K562 (cell line): Measurements from ENCODE around the gene SGMS1. TPM values are rescaled to one million over a fixed set of nuclear protein-coding genes. Genes with fewer than 3 reads are reported as not detected.

Experiments used
- BCOR ChIP-seq: fragments of 450-650 bp; IDR thresholded peaks from 2 replicates; pipeline ENCODE4 v1.6.1; 2016
- CAMTA2 ChIP-seq: fragments of 250-450 bp; sonication (Bioruptor Pico); conservative IDR thresholded peaks from 2 replicates; pipeline ENCODE4 v1.5.1; 2022
- CBFA2T2 ChIP-seq: fragments of 450-650 bp; conservative IDR thresholded peaks from 2 replicates; pipeline ENCODE4 v1.6.1; 2017; ENCODE audit warnings: mild to moderate bottlenecking
- CC2D1A ChIP-seq: fragments of 450-650 bp; IDR thresholded peaks from 2 replicates; pipeline ENCODE4 v1.6.1; 2017; ENCODE audit warnings: mild to moderate bottlenecking
- CHCHD3 ChIP-seq: fragments of 250-450 bp; sonication (Bioruptor Pico); IDR thresholded peaks from 2 replicates; pipeline ENCODE4 v2.1.2; 2022; ENCODE audit warnings: mild to moderate bottlenecking
- EGR1 ChIP-seq: fragments of 450-650 bp; conservative IDR thresholded peaks from 2 replicates; pipeline ENCODE4 v1.6.1; 2017; ENCODE audit warnings: mild to moderate bottlenecking
- GATAD2A ChIP-seq: fragments of 450-650 bp; IDR thresholded peaks from 2 replicates; pipeline ENCODE4 v1.6.1; 2017
- KLF10 ChIP-seq: fragments of 250-450 bp; sonication (Bioruptor Pico); IDR thresholded peaks from 2 replicates; pipeline ENCODE4 v1.6.1; 2021; ENCODE audit warnings: matching md5 sums
- KLF16 ChIP-seq: IDR thresholded peaks from 2 replicates; pipeline ENCODE4 v1.6.1; 2016; ENCODE audit warnings: antibody characterized with exemption
- LCOR ChIP-seq: sonication (generic); formaldehyde crosslinking; IDR thresholded peaks from 2 replicates; pipeline ENCODE4 v1.8.0; 2022; ENCODE audit warnings: mild to moderate bottlenecking, missing genetic modification reagents
- PHTF2 ChIP-seq: fragments of 250-450 bp; sonication (Bioruptor Pico); IDR thresholded peaks from 2 replicates; pipeline ENCODE4 v1.5.0; 2021; ENCODE audit warnings: mild to moderate bottlenecking
- PTBP1 ChIP-seq: fragments of 200-400 bp; formaldehyde crosslinking; IDR thresholded peaks from 2 replicates; pipeline ENCODE4 v1.6.1; 2017; ENCODE audit warnings: low read depth, low read length
- RAD51 ChIP-seq: fragments of 450-650 bp; IDR thresholded peaks from 2 replicates; pipeline ENCODE4 v1.7.1; 2016; ENCODE audit warnings: low read depth, mild to moderate bottlenecking, borderline replicate concordance
- RBBP5 ChIP-seq: fragments of 200-600 bp; sonication (generic); IDR thresholded peaks from 2 replicates; pipeline ENCODE4 v1.6.1; 2012; ENCODE audit warnings: borderline replicate concordance, mild to moderate bottlenecking, low read length, control low read depth, inconsistent platforms; ENCODE audit not compliant: insufficient read depth, poor library complexity, severe bottlenecking
- RBM25 ChIP-seq: fragments of 200-400 bp; formaldehyde crosslinking; IDR thresholded peaks from 2 replicates; pipeline ENCODE4 v1.6.1; 2018; ENCODE audit warnings: low read length, low read depth, moderate library complexity; ENCODE audit not compliant: severe bottlenecking
- SETDB1 ChIP-seq: IDR thresholded peaks from one replicate; pipeline ENCODE4 v1.6.1; 2012; ENCODE audit warnings: low read length, control low read depth, inconsistent platforms
- SIN3B ChIP-seq: fragments of 450-650 bp; IDR thresholded peaks from 2 replicates; pipeline ENCODE4 v1.6.1; 2017; ENCODE audit warnings: low read depth, mild to moderate bottlenecking, moderate library complexity
- SIRT6 ChIP-seq: IDR thresholded peaks from one replicate; pipeline ENCODE4 v1.6.1; 2012; ENCODE audit warnings: low read depth, mild to moderate bottlenecking, control low read depth, inconsistent platforms, low read length, moderate library complexity
- SPI1 ChIP-seq: IDR thresholded peaks from 2 replicates; pipeline ENCODE4 v1.6.1; 2011; ENCODE audit warnings: low read depth, low read length, control low read depth, borderline replicate concordance
- ZNF133 ChIP-seq: fragments of 250-450 bp; sonication (Bioruptor Pico); IDR thresholded peaks from 2 replicates; pipeline ENCODE4 v1.4.0; 2020; ENCODE audit warnings: mild to moderate bottlenecking
- ZNF239 ChIP-seq: fragments of 250-450 bp; sonication (Bioruptor Pico); IDR thresholded peaks from 2 replicates; pipeline ENCODE4 v1.4.0; 2020; ENCODE audit warnings: mild to moderate bottlenecking
- ZNF24 ChIP-seq: fragments of 450-650 bp; IDR thresholded peaks from 2 replicates; pipeline ENCODE4 v1.6.1; 2016
- ZNF644 ChIP-seq: fragments of 200-800 bp; sonication (Bioruptor generic); IDR thresholded peaks from 2 replicates; pipeline ENCODE4 v1.6.1; 2016; ENCODE audit warnings: low read depth, missing genetic modification characterization, missing compliant biosample characterization
- ZNF695 ChIP-seq: fragments of 450-650 bp; formaldehyde crosslinking; IDR thresholded peaks from 2 replicates; pipeline ENCODE4 v1.4.0; 2020; ENCODE audit warnings: mild to moderate bottlenecking, moderate library complexity
- ZNF778 ChIP-seq: fragments of 450-650 bp; formaldehyde crosslinking; IDR thresholded peaks from 2 replicates; pipeline ENCODE4 v1.4.0; 2020; ENCODE audit warnings: mild to moderate bottlenecking, moderate library complexity
- polyA plus RNA-seq, 8 experiments: library from polyadenylated mRNA; depleted of rRNA in 4 of 8; stranded (reverse) in 5 of 8; unstranded in 3 of 8; fragments of >200 nt; fragmentation: Nextera tagmentation in 2 of 8; fragmentation: Illumina TruSeq in 1 of 8; extraction: Ambion mirVana in 2 of 8; extraction: Trizol in 1 of 8; gene quantifications; 2 replicates each; pipeline versions ENCODE4 v1.2.1 to v1.2.3, GENCODE V29; 2011 to 2014; ENCODE audit warnings: inconsistent platforms in 1 of 8, missing spikeins in 1 of 8
- total RNA-seq, 7 experiments: library from RNA; depleted of rRNA in 6 of 7; stranded (reverse); fragments of >200 nt in 6 of 7; fragmentation: Illumina TruSeq in 2 of 7; extraction: Trizol in 2 of 7; gene quantifications; 2 replicates each; pipeline versions ENCODE4 v1.2.1 to v1.2.3, GENCODE V29; 2011 to 2021; ENCODE audit warnings: low replicate concordance in 1 of 7
- TF ChIP-seq, protein P1 (sequence below): conservative IDR thresholded peaks from 2 replicates; pipeline ENCODE4 v1.6.1; 2011; ENCODE audit warnings: low read depth, mild to moderate bottlenecking, low read length; ENCODE audit not compliant: control insufficient read depth
- TF ChIP-seq, protein P2 (sequence below): fragments of 250-450 bp; sonication (Bioruptor Pico); IDR thresholded peaks from 2 replicates; pipeline ENCODE4 v1.9.0; 2021; ENCODE audit warnings: mild to moderate bottlenecking
- TF ChIP-seq, protein P3 (sequence below): sonication (generic); formaldehyde crosslinking; IDR thresholded peaks from 2 replicates; pipeline ENCODE4 v1.9.0; 2022; ENCODE audit warnings: mild to moderate bottlenecking, missing genetic modification reagents
- TF ChIP-seq, protein P4 (sequence below): fragments of 450-650 bp; IDR thresholded peaks from 2 replicates; pipeline ENCODE4 v1.6.1; 2014; ENCODE audit warnings: low read depth, mild to moderate bottlenecking, moderate library complexity, borderline replicate concordance
- TF ChIP-seq, protein P5 (sequence below): sonication (generic); formaldehyde crosslinking; IDR thresholded peaks from 2 replicates; pipeline ENCODE4 v1.8.1; 2022; ENCODE audit warnings: missing genetic modification reagents

SGMS1 gene
- total and polyA plus RNA-seq, 9 of the 15 experiments (the other 6 are each of a cell fraction or from before 2014, with no cell fraction given) = 22.6 to 232 (median 82.2) TPM

DNA sequence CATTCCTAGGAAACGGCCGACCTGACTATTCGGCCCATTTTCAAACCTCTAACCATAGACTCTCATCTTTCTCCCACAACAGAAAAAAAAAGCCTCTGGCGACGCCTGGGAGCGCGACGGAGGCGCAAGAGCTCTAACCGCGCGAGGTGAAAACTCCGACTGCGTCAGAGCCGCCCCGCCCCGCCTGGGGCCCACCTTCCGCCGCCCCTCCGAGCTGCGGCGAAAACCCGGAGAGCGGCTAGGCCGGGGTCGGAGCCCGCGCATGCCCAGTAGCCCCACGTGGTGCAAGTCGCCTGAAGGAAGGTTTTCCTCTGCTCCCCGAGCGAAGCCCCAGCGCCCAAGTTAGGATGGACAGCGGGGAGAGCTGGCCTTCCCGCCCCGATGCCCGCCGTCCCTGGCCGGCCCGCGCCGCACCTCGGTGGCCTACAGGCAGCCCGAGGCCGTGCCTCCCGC, 683 bp upstream of the SGMS1 start (continued):
- TF ChIP-seq ZNF644 = no peak
- TF ChIP-seq KLF10 (CRISPR knock-in tag) = no peak
- TF ChIP-seq, protein P1, sequence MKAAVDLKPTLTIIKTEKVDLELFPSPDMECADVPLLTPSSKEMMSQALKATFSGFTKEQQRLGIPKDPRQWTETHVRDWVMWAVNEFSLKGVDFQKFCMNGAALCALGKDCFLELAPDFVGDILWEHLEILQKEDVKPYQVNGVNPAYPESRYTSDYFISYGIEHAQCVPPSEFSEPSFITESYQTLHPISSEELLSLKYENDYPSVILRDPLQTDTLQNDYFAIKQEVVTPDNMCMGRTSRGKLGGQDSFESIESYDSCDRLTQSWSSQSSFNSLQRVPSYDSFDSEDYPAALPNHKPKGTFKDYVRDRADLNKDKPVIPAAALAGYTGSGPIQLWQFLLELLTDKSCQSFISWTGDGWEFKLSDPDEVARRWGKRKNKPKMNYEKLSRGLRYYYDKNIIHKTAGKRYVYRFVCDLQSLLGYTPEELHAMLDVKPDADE = peak; percentile 37
- TF ChIP-seq EGR1 = no peak
- TF ChIP-seq ZNF778 (CRISPR knock-in tag) = no peak
- TF ChIP-seq ZNF239 (CRISPR knock-in tag) = no peak
- peak; percentile 92 for TF ChIP-seq LCOR (CRISPR knock-in tag)
- peak; percentile 39; the same call in 1 of the 2 replicates for TF ChIP-seq GATAD2A
- TF ChIP-seq ZNF133 (CRISPR knock-in tag) = no peak
- no peak for TF ChIP-seq PHTF2 (CRISPR knock-in tag)
- TF ChIP-seq, protein P2, sequence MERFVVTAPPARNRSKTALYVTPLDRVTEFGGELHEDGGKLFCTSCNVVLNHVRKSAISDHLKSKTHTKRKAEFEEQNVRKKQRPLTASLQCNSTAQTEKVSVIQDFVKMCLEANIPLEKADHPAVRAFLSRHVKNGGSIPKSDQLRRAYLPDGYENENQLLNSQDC = no peak
- peak; percentile 70 for TF ChIP-seq CC2D1A
- TF ChIP-seq, protein P3, sequence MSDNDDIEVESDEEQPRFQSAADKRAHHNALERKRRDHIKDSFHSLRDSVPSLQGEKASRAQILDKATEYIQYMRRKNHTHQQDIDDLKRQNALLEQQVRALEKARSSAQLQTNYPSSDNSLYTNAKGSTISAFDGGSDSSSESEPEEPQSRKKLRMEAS (CRISPR knock-in tag) = peak; percentile 93
- TF ChIP-seq SETDB1 = no peak
- TF ChIP-seq ZNF695 (CRISPR knock-in tag) = no peak
- no peak for TF ChIP-seq CHCHD3 (CRISPR knock-in tag)
- no peak for TF ChIP-seq CAMTA2
- TF ChIP-seq KLF16 = no peak
- TF ChIP-seq BCOR = 0 out of 2 replicates have a peak, but pooled peaks have one; percentile 52
- peak; percentile 85 for TF ChIP-seq RBBP5
- no peak for TF ChIP-seq SIRT6
- no peak for TF ChIP-seq RAD51
- TF ChIP-seq RBM25 = peak; percentile 11
- TF ChIP-seq, protein P4, sequence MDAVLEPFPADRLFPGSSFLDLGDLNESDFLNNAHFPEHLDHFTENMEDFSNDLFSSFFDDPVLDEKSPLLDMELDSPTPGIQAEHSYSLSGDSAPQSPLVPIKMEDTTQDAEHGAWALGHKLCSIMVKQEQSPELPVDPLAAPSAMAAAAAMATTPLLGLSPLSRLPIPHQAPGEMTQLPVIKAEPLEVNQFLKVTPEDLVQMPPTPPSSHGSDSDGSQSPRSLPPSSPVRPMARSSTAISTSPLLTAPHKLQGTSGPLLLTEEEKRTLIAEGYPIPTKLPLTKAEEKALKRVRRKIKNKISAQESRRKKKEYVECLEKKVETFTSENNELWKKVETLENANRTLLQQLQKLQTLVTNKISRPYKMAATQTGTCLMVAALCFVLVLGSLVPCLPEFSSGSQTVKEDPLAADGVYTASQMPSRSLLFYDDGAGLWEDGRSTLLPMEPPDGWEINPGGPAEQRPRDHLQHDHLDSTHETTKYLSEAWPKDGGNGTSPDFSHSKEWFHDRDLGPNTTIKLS = peak; percentile 62
- no peak for TF ChIP-seq CBFA2T2
- no peak for TF ChIP-seq SPI1
- TF ChIP-seq, protein P5, sequence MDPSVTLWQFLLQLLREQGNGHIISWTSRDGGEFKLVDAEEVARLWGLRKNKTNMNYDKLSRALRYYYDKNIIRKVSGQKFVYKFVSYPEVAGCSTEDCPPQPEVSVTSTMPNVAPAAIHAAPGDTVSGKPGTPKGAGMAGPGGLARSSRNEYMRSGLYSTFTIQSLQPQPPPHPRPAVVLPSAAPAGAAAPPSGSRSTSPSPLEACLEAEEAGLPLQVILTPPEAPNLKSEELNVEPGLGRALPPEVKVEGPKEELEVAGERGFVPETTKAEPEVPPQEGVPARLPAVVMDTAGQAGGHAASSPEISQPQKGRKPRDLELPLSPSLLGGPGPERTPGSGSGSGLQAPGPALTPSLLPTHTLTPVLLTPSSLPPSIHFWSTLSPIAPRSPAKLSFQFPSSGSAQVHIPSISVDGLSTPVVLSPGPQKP (CRISPR knock-in tag) = no peak
- TF ChIP-seq SIN3B = peak; percentile 76; the same call in 1 of the 2 replicates
- TF ChIP-seq PTBP1 = no peak
- no peak for TF ChIP-seq ZNF24
